ENCODE measurements around the gene SPHK1.

DNA sequence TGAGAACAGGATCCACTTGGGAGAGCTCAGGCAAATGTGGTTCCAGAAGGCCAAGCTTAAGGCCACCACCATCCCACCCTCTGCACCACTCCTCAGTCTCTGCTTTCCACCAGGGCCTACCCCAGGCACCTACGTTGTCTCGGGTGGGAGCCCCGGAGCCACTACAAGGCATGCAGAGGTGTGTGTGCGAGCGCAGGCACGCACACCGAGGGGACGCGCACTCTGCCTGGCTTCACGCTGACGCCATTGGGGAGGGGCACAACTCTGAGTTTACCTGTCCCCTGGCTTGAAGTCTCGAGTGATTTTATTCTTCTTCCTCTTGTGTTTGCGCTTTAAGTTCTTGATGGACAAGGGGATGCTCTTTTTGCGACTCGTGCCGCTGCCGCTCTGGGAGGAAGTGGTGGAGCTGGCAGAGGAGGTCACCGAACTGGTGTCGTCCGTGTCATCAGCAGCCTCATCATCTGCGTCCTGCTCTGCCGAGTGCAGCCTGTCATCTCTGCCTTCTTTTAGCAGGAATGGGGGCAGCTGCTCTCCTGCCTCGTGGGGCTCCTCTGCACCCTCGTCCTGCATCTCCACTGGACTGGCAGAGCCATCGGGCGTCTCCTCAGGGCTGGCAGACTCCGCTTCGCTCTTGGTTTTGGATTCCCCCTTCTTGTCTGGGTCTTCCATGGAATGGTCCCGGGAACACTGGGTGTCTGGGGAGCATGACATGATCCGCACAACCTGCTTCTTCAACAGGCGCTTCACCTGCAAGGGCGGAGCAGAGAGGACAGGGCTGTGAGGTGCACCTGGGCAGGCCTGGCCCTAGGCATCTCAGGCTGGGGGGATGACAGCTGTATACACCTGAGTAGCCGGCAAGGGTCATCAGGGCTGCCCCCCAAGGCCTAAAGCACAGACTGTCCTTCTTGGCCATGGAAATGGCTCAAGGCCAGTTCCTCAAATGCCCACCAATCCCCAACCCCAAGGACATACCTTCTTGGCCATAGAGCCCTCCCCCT, 15.1 kb downstream of the SPHK1 start:
- TF ChIP-seq CTBP1 (IDR thresholded peaks at IDR 0.05; ENCODE audit: borderline replicate concordance) (no peak), FOXM1 (IDR thresholded peaks at IDR 0.05; ENCODE audit: borderline replicate concordance) (no peak), SP1 (IDR thresholded peaks at IDR 0.05) (no peak), ELF4 (IDR thresholded peaks at IDR 0.05) (no peak), BHLHE40 (IDR thresholded peaks at IDR 0.05; ENCODE audit: borderline replicate concordance) (no peak), FOXK2 (IDR thresholded peaks at IDR 0.05) (no peak), HDGF (IDR thresholded peaks at IDR 0.05; ENCODE audit: borderline replicate concordance) (no peak), SUZ12 (IDR thresholded peaks at IDR 0.05) (no peak), ZNF384 (IDR thresholded peaks at IDR 0.05) (no peak), FOXA1 (IDR thresholded peaks at IDR 0.05) (no peak), L3MBTL2 (conservative IDR thresholded peaks at IDR 0.05) (no peak), LEF1 (IDR thresholded peaks at IDR 0.05; ENCODE audit: borderline replicate concordance) (no peak)
- TF ChIP-seq, protein P1, sequence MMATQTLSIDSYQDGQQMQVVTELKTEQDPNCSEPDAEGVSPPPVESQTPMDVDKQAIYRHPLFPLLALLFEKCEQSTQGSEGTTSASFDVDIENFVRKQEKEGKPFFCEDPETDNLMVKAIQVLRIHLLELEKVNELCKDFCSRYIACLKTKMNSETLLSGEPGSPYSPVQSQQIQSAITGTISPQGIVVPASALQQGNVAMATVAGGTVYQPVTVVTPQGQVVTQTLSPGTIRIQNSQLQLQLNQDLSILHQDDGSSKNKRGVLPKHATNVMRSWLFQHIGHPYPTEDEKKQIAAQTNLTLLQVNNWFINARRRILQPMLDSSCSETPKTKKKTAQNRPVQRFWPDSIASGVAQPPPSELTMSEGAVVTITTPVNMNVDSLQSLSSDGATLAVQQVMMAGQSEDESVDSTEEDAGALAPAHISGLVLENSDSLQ (IDR thresholded peaks at IDR 0.05): no peak
